B cell (primary cell): ENCODE measurements around the gene ZNF597. TPM values are rescaled to one million over a fixed set of nuclear protein-coding genes. Genes with fewer than 3 reads are reported as not detected.
A peak's percentile ranks its signal among the peaks of the same experiment; 100 is the strongest.

ENCODE experiments used
- ATAC-seq: fragments of 200-7000 bp; cut with Tn5 transposase; one replicate; pipeline ENCODE4 v1.10.0; 2021; ENCODE audit warnings: low read depth, mild to moderate bottlenecking, moderate number of reproducible peaks, moderate library complexity
- CTCF ChIA-PET: fragments of 350-600 bp; sonication (Branson Sonifier 250); formaldehyde crosslinking; loops from one replicate; lab custom pipeline; 2021; ENCODE audit warnings: antibody characterized with exemption, inconsistent platforms; lab: Charles Lee
- POLR2A ChIA-PET: fragments of 350-600 bp; sonication (Branson Sonifier 250); formaldehyde crosslinking; loops from one replicate; lab custom pipeline; 2021; ENCODE audit warnings: antibody characterized with exemption; lab: Charles Lee
- DNase-seq: peaks from one replicate; pipeline ENCODE4 v3.0.0; 2013
- H2AFZ ChIP-seq: 2 replicates; pipeline ENCODE4 v1.6.1; 2012; ENCODE audit warnings: mild to moderate bottlenecking, low read depth, low read length; ENCODE audit not compliant: insufficient read depth, poor library complexity, severe bottlenecking
- H3K27ac ChIP-seq, 2 donors: 1 replicate in 1 of 2; 2 replicates in 1 of 2; pipeline ENCODE4 v1.5.1; 2012 to 2013; ENCODE audit warnings: low read length in 2 of 2, mild to moderate bottlenecking in 2 of 2, moderate library complexity in 1 of 2
- H3K27me3 ChIP-seq, 4 experiments: fragments of 200-600 bp in 1 of 4; sonication (generic) in 1 of 4; replicated peaks in 1 of 4; 1 replicate in 2 of 4; 2 replicates in 2 of 4; pipeline versions ENCODE4 v1.6.1 to v1.7.0; 2013 to 2016; ENCODE audit warnings: low read length in 3 of 4, mild to moderate bottlenecking in 2 of 4, mixed read lengths in 1 of 4, moderate library complexity in 1 of 4; ENCODE audit not compliant: insufficient read depth in 4 of 4, control insufficient read depth in 3 of 4; ENCODE audit errors: control extremely low read depth in 1 of 4
- H3K36me3 ChIP-seq, 2 experiments: replicated peaks in 1 of 2; 1 replicate in 1 of 2; 2 replicates in 1 of 2; pipeline versions ENCODE4 v1.6.1 to v1.7.1; 2013; ENCODE audit warnings: low read length in 1 of 2; ENCODE audit not compliant: insufficient read depth in 2 of 2, control insufficient read depth in 1 of 2; ENCODE audit errors: control extremely low read depth in 1 of 2, extremely low read depth in 1 of 2
- H3K4me1 ChIP-seq, 2 donors: fragments of 200-600 bp in 1 of 2; sonication (generic) in 1 of 2; 1 replicate in 1 of 2; 2 replicates in 1 of 2; pipeline versions ENCODE4 v1.5.1 to v1.6.1; 2013 to 2017; ENCODE audit warnings: low read length in 2 of 2; ENCODE audit not compliant: control insufficient read depth in 2 of 2, insufficient read depth in 2 of 2
- H3K4me2 ChIP-seq: replicated peaks from 2 replicates; pipeline ENCODE3; 2012; ENCODE audit warnings: mild to moderate bottlenecking, low read depth, low read length; ENCODE audit not compliant: poor library complexity, severe bottlenecking
- H3K4me3 ChIP-seq, 5 experiments: fragments of 200-600 bp in 1 of 5; sonication (generic) in 1 of 5; 1 replicate in 3 of 5; 2 replicates in 2 of 5; pipeline versions ENCODE4 v1.5.1 to v1.7.0; 2011 to 2016; ENCODE audit warnings: low read length in 4 of 5, mild to moderate bottlenecking in 4 of 5, low read depth in 2 of 5, control low read depth in 1 of 5, moderate library complexity in 1 of 5; ENCODE audit not compliant: insufficient read depth in 1 of 5; ENCODE audit errors: control extremely low read depth in 1 of 5, extremely low read depth in 1 of 5
- H3K79me2 ChIP-seq: fragments of 200-600 bp; sonication (generic); one replicate; pipeline ENCODE4 v1.6.0; 2016; ENCODE audit warnings: low read length; ENCODE audit not compliant: control insufficient read depth, insufficient read depth
- H3K9ac ChIP-seq: fragments of 200-600 bp; sonication (generic); 2 replicates; pipeline ENCODE4 v1.6.1; 2017; ENCODE audit warnings: mild to moderate bottlenecking, low read length, moderate library complexity
- H3K9me3 ChIP-seq, 3 donors: one replicate each; pipeline versions ENCODE4 v1.6.1 to v1.7.1; 2013; ENCODE audit warnings: low read length in 2 of 3; ENCODE audit not compliant: control insufficient read depth in 2 of 3, insufficient read depth in 1 of 3; ENCODE audit errors: control extremely low read depth in 1 of 3
- H4K20me1 ChIP-seq: 2 replicates; pipeline ENCODE4 v1.6.0; 2012; ENCODE audit warnings: mild to moderate bottlenecking, low read length; ENCODE audit not compliant: insufficient read depth, control insufficient read depth, poor library complexity, severe bottlenecking
- H3K27ac Mint-ChIP-seq: one replicate; pipeline ENCODE4 v1.8.0; 2021; ENCODE audit warnings: mixed read lengths
- H3K27me3 Mint-ChIP-seq: one replicate; pipeline ENCODE4 v1.8.0; 2021; ENCODE audit warnings: mixed read lengths
- H3K4me1 Mint-ChIP-seq: one replicate; pipeline ENCODE4 v1.8.0; 2021; ENCODE audit warnings: mixed read lengths
- H3K4me3 Mint-ChIP-seq: one replicate; pipeline ENCODE4 v1.8.0; 2021; ENCODE audit warnings: mixed read lengths
- H3K9me3 Mint-ChIP-seq: one replicate; pipeline ENCODE4 v1.8.0; 2022; ENCODE audit warnings: mixed read lengths; ENCODE audit not compliant: insufficient read depth
- EZH2 ChIP-seq: IDR thresholded peaks from 2 replicates; pipeline ENCODE4 v1.6.1; 2012; ENCODE audit warnings: borderline replicate concordance, low read depth, mild to moderate bottlenecking, moderate library complexity, low read length; ENCODE audit not compliant: insufficient read depth, poor library complexity, severe bottlenecking
- WGBS: methylation state at CpG from one replicate; pipeline ENCODE4 v1.1.5; 2013; ENCODE audit warnings: missing lambda C conversion rate; ENCODE audit not compliant: insufficient coverage; 5-methylcytosine and 5-hydroxymethylcytosine counted together
- intact Hi-C: fragments of 100-400 bp; cut with micrococcal nuclease; formaldehyde crosslinking; loops from one replicate; pipeline ENCODE4 v1.10.0; 2022
- polyA plus RNA-seq: library from polyadenylated mRNA; depleted of rRNA; stranded (reverse); fragments of >200 nt; gene quantifications from 2 replicates; pipeline ENCODE4 v1.2.3, GENCODE V29; 2012
- total RNA-seq, 2 donors: library from RNA; stranded (reverse); fragments of 120-200 nt in 1 of 2; gene quantifications; 1 replicate in 1 of 2; 2 replicates in 1 of 2; pipeline versions ENCODE4 v1.2.3 to v1.2.4, GENCODE V29; 2013 to 2022
- TF ChIP-seq, protein P1 (sequence below): fragments of 200-600 bp; IDR thresholded peaks from one replicate; pipeline ENCODE4 v1.8.0; 2022; ENCODE audit warnings: antibody characterized with exemption, mild to moderate bottlenecking

ZNF597 gene
- total and polyA plus RNA-seq, 2 donors (not counting 1 experiment from before 2014, with no cell fraction given) = 1.3 to 5.0 TPM

DNA sequence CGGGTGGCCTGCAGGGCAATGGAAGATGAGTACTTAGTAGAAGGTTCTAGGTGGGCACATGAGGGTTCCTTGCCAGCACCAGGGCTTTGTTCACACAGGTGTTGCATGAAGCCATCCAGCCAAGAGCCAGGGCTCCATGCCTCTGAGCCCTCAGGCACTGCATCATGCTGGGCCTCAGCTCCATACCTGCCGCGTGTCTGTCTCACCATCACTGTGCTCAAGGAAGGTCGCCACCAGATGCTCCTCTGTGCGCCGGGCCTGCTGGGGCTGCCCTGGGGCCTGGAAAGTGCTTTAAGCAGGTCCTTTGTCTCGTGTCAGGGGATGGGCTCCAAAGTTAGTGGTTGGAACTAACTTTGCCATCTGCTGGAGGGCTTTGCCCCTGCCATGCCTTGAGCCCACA, 26.4 kb upstream of the ZNF597 start:
- no peak overlapping the region for H3K4me3 ChIP-seq
- no peak overlapping the region for H3K9ac ChIP-seq
- no peaks in the 10 kb centered on the region for H3K27me3 ChIP-seq
- Mint-ChIP-seq H3K4me1 (peaks cover 33% of the 10 kb centered on the region), H3K27me3 (no peaks in the 10 kb centered on the region), H3K27ac (peak overlapping the region; percentile 20), H3K4me3 (no peak overlapping the region), H3K9me3 (no peaks in the 10 kb centered on the region)
- TF ChIP-seq, protein P1, sequence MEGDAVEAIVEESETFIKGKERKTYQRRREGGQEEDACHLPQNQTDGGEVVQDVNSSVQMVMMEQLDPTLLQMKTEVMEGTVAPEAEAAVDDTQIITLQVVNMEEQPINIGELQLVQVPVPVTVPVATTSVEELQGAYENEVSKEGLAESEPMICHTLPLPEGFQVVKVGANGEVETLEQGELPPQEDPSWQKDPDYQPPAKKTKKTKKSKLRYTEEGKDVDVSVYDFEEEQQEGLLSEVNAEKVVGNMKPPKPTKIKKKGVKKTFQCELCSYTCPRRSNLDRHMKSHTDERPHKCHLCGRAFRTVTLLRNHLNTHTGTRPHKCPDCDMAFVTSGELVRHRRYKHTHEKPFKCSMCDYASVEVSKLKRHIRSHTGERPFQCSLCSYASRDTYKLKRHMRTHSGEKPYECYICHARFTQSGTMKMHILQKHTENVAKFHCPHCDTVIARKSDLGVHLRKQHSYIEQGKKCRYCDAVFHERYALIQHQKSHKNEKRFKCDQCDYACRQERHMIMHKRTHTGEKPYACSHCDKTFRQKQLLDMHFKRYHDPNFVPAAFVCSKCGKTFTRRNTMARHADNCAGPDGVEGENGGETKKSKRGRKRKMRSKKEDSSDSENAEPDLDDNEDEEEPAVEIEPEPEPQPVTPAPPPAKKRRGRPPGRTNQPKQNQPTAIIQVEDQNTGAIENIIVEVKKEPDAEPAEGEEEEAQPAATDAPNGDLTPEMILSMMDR = no peak
- TF ChIP-seq EZH2 = no peak
- H3K79me2 ChIP-seq = peaks cover 100% of the 10 kb centered on the region
- intact Hi-C loops = no loop called here
- H3K36me3 ChIP-seq = peaks cover 2 to 14% of the 10 kb centered on the region in 2 experiments
- H3K9me3 ChIP-seq = peaks cover 0 to 26% (median 6%) of the 10 kb centered on the region in 3 donors
- DNase-seq = no peak
- no peak for ATAC-seq
- POLR2A ChIA-PET = no interaction called here
- WGBS = 92% methylated on average over 7 of the region's 7 CpGs
- CTCF ChIA-PET = no interaction called here
- H4K20me1 ChIP-seq = peaks cover 88% of the 10 kb centered on the region
- H3K4me1 ChIP-seq = no peaks in the 10 kb centered on the region
- H2AFZ ChIP-seq = no peak overlapping the region
- no peak overlapping the region for H3K27ac ChIP-seq
- no peak overlapping the region for H3K4me2 ChIP-seq

DNA sequence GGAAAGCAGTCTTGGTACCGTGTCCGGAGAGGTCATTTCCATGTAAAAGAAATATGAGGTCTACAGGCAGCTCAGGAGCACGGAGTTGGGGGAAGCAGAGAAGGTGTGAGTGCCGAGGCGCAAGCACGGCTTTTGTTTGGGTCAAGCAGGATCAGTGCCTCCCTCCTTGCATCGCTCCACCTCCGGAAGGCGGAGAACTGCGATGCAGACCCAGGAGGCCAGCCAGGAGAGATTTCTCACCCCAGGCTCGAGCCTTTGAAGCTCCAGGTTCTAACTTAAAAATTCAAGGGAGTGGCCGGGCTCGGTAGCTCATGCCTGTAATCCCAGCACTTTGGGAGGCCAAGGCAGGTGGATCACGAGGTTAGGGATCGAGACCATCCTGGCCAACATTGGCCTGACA, 25.2 kb upstream of the ZNF597 start:
- ChIA-PET CTCF (no interaction called here), POLR2A (no interaction called here)
- intact Hi-C loops = no loop called here
- ATAC-seq (no peak), DNase-seq (no peak)
- Histone ChIP-seq H3K4me3 (no peak overlapping the region), H3K9ac (no peak overlapping the region), H3K27me3 (no peaks in the 10 kb centered on the region), H2AFZ (no peak overlapping the region), H4K20me1 (peaks cover 88% of the 10 kb centered on the region), H3K4me2 (no peak overlapping the region), H3K79me2 (peaks cover 100% of the 10 kb centered on the region), H3K4me1 (peaks cover 4 to 6% of the 10 kb centered on the region in 2 donors), H3K9me3 (peaks cover 0 to 24% (median 6%) of the 10 kb centered on the region in 3 donors), H3K27ac (no peak overlapping the region), H3K36me3 (peaks cover 2 to 14% of the 10 kb centered on the region in 2 experiments)
- Mint-ChIP-seq H3K27me3 (no peaks in the 10 kb centered on the region), H3K9me3 (no peaks in the 10 kb centered on the region), H3K27ac (no peak overlapping the region), H3K4me3 (no peak overlapping the region), H3K4me1 (peaks cover 42% of the 10 kb centered on the region)
- TF ChIP-seq EZH2 = no peak
- TF ChIP-seq, protein P1 = no peak
- WGBS = over 99% methylated on average over 15 of the region's 15 CpGs
